ENCODE measurements around the gene GRIK2.
"Not testable (repeated sequence)": the region's sequence is repeated elsewhere in the genome, so short reads cannot be mapped to it uniquely, and the experiment has no call there.

The GRIK2 gene

DNA sequence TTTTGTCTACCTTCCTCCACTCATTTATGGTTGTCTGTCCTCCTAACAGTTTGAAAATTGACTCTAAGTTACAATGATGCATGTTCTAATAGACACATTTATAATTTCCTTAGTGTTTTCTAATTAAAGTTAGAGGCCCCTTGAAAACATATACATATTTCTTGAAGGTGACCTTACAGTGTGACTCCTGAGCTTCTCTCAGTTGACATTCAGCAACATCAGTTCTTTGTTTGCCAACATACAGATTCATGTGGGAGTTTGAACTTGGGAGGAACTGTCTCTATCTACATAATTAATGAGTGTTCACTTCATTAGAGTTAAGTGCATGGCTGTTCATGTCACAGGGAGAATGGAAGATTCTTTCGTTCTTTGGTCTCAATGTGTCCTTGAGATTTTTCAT is 658.2 kb downstream of the GRIK2 start:
- DNase-seq, result no peak

DNA sequence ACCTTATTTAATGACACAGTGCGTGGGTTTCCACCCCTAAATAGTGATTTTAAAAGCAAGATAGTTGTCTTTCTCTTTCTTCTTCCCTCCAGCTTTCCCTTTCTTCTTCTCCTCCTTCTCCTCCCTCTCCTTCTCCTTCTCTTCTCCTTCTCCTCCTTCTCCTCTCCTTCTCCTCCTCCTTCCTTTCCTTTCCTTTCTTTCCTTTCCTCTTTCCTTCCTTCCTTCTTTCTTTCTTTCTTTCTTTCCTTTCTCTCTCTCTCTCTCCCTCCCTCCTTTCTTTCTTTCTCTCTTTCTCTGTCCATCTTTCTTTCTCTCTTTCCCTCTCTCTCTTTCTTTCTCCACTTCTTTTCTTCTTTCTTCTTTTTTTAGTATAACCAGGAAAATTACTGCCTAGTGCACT is 670.6 kb downstream of the GRIK2 start:
- DNase-seq, result no peak

DNA sequence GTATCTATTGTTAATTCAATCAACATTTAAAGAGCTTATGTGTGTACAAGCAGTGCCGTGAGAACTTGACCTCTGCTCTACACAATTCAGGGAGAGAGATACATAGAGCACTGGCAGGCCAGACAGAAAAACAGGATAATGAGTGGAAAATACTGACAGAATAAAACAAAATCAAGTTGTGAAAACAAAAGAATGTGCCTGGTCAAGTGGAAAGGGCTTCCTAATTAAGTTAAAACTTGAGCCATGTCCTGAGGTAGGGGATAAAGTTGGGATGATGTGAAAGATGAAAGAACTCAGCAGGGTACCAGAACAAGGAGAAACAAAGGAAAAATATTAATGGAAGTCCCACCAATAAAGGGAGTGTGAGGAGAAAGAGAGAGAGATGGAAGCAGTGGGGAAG is 672.8 kb downstream of the GRIK2 start:
- no peak for DNase-seq

- no peak for DNase-seq
These were observed 674.9 kb downstream of the GRIK2 start for GRCh38 chr6:102068349-102068929.

GRCh38 chr6:102075539-102075938 is 682.0 kb downstream of the GRIK2 start:
- DNase-seq, result no peak

GRCh38 chr6:102085257-102085656 is 691.7 kb downstream of the GRIK2 start:
- DNase-seq, result no peak

- DNase-seq, result not testable (repeated sequence)
These were observed 694.7 kb downstream of the GRIK2 start for GRCh38 chr6:102088160-102088559.

DNA sequence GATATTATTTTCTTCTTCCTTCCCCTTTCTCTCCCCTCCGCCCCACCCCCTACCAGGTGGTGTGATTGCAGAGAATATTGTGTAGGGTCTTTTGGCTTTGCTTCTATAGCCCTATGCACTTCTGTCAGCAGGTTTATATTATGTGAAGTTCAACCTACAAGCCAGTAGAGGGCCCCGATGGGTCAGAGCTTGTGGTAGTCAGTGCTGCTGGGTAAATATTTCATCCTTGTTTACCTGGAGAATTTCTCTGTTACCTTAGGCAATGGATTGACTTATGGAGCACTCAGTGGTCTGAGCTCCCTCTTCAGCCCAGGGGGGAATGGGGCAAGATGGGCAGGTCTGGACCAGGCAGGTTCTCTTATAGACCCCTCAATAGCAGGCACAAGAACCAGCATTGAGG is 720.9 kb downstream of the GRIK2 start:
- DNase-seq, result no peak

DNA sequence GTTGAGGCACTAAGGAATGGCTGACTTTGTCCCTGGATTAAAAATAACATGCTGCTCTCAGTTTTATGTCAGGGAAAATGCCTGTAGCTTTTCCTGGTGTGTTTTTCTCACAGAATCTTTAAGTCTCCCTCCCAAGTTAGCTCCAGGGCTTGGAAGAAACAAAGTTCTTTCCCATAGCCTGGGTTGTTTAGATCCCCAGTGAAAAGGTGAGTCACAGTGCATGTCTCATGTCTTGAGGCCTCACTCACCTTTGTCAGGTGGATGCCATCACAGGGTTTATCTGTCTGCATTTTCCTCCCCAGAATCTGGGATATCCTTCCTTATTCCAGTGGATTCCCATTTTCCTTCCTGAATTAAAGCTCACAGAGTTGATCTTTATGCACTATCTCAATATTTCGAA is 722.4 kb downstream of the GRIK2 start:
- DNase-seq, result no peak

DNA sequence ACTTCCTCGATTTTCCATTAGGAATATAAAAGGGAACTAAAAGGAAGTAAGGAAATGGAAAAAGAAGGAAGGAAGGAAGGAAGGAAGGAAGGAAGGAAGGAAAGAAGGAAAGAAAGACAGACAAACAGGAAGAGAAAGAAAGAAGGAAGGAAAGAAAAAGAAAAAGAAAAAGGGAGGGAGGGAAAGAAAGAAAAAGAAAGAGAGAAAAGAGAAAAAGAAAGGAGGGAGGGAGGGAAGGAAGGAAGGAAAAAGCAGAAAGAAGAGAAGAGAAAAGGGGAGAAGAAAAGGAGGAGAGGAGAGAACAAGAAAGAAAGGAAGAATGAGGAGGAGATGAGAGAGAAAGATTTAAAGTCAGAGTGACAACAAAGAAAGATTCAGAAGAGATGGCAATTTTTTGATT is 724.5 kb downstream of the GRIK2 start:
- DNase-seq, result no peak
